Body of pancreas (tissue), 4 donors: Measurements from ENCODE around the gene FMR1NB.

ENCODE experiments used
- CTCF ChIP-seq, 7 experiments: fragments of 450-650 bp in 4 of 7; fragments of 200-600 bp in 3 of 7; sonication (generic) in 3 of 7; IDR thresholded peaks; one replicate each; pipeline ENCODE4 v1.5.1; 2016 to 2019; ENCODE audit warnings: antibody characterized with exemption in 7 of 7
- POLR2A ChIP-seq, 3 donors: fragments of 450-650 bp; IDR thresholded peaks; one replicate each; pipeline ENCODE4 v1.6.1; 2016; ENCODE audit warnings: antibody characterized with exemption in 3 of 3, mild to moderate bottlenecking in 2 of 3

DNA sequence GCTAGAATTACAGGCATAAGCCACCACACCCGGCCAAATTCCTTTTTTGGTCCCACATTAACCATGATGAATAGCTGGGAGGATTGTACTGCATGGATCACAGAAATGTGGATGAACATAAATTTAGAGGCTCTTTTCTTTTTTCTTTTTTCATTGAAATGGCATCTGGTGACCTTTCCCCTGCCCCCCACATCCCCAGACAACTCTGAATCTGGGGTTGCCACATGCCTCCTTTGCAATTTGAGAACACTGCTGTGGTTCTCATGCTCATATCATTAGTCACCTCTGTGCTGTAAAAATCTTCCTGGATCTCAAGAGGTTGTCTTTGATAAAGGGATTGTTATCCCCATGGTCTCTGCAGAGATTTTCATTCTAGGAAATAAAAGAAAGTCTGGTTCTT lies 22.8 kb upstream of the FMR1NB start:
- TF ChIP-seq CTCF (IDR thresholded peaks at IDR 0.05) (no peak), POLR2A (IDR thresholded peaks at IDR 0.05) (no peak)
